CD4-positive, alpha-beta T cell treated with Interleukin-12 subunit alpha and Interleukin-12 subunit beta, for 1 hour (primary cell): ENCODE data around the gene ALPK3.

Experiments used
- DNase-seq: peaks from one replicate; pipeline ENCODE4 v3.0.0-alpha.2; 2020

ALPK3 gene

GRCh38 chr15:84799511-84800187 is 17.5 kb upstream of the ALPK3 start:
- no peak for DNase-seq

- DNase-seq: no peak
Observed at GRCh38 chr15:84800365-84800806, 16.8 kb upstream of the ALPK3 start.

- DNase-seq: no peak
Observed at GRCh38 chr15:84804005-84804900, 12.9 kb upstream of the ALPK3 start.

DNA sequence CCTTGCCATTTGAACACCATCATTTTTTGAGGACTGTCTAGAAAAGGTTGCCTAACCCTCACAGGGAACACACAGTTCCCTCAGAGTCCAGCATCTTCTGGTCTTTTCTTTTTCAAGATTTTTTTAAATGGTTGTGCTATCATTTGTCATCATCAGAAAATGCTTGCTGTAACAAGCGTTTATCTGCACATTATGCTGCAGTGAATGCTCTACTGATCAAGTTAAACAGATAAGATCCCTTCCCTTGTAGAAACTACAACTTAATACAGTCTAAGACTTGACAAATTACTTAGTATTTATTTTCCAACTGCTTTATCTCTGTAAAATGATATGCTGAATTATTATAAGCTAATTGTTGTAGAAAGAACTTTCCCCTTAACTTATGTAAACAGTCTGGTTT is 11.9 kb upstream of the ALPK3 start:
- no peak for DNase-seq

DNA sequence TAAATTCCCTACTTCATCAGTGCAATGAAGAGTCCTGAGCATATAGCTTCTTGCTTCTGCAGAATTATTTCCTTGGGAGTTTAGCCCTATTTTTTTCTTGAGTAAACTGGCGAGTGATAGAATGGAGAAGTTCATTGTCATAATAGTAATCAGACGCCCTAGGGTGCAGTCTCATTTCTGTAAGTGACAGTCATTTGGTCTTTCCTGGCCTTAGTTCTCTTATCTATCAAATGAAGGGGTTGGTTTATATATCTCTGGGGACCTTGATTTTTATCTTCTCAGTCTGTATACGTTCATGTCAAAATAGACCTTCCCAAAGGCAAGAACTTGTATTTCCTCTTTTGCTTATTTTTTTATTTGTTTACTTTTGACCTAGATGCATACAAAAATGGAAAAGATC is 9.9 kb upstream of the ALPK3 start:
- no peak for DNase-seq

GRCh38 chr15:84810073-84810840 is 6.9 kb upstream of the ALPK3 start:
- DNase-seq: no peak

- DNase-seq: no peak
Observed at GRCh38 chr15:84811151-84811550, 6.0 kb upstream of the ALPK3 start.

- DNase-seq: no peak
Observed at GRCh38 chr15:84811828-84812227, 5.3 kb upstream of the ALPK3 start.

DNA sequence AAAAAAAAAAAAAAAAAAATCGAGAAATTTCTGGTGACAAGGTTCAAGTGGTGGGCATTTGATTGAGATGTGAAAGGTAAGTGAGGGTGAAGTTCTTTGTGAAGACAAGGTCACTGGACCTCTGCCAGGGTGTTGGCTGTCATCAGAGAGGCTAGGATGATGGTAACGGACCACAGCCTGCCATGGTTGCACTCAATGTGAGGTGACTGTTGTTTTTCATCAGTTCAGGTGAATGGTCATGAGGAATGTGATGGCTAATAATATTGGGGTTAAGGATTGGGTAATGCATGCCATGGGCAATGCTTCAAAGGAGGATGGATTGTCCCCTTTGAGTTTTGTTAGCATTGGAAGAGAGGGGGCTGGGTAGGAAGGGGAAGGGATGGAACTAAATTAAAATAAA is 4.3 kb upstream of the ALPK3 start:
- no peak for DNase-seq

GRCh38 chr15:84813435-84813834 is 3.7 kb upstream of the ALPK3 start:
- no peak for DNase-seq

DNA sequence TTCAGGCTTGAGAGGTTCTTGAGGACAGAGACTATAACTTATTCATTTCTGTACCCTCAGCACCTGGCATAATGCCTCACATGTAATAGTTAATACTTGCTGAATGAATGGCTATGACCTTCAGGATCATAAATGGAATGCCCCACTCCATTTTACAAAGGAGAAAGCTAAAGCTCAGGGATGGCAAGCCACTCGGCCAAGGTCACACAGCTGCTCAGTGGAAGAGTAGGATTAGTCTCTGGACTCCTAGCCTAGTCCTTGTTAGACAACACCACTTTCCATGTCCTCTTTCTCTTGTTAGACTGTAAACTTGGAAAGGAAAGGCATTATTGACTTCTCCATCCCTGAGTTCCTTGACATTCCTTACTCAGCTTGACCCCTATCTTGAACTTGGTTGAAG is 3.2 kb upstream of the ALPK3 start:
- DNase-seq: no peak

GRCh38 chr15:84814916-84815315 is 2.2 kb upstream of the ALPK3 start:
- no peak for DNase-seq

DNA sequence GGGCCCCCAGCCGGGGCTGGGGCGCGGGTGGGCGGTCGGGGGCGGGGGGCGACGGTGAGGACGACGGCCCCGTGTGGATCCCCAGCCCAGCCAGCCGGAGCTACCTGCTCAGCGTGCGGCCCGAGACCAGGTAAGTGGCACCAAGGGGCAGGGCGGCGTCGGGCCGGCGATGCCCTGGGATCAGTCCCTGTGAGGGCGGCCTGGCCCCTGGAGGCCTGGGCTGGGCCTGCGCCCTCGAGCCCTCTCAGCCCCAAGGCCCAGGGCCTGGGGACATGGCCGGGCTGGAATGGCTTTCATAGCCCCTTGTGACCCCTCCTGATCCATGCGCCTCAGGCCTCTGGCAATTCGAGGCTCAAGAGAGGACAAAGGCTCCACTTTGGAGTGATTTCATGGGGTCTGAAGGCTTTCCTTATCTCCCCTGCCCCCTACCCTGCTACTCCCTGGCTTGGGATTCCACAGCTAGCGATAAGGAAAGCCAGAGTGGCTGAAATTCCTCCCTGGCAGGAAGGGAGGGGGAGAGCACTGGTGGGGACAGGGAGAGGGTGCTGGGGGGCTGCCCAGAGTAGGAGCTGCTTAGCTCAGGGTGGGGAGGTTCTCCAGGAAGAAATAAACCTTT is 418 bp downstream of the ALPK3 start:
- no peak for DNase-seq

GRCh38 chr15:84818261-84819131 is 1.3 kb downstream of the ALPK3 start:
- DNase-seq: no peak

GRCh38 chr15:84819291-84819768 is 2.2 kb downstream of the ALPK3 start:
- no peak for DNase-seq

DNA sequence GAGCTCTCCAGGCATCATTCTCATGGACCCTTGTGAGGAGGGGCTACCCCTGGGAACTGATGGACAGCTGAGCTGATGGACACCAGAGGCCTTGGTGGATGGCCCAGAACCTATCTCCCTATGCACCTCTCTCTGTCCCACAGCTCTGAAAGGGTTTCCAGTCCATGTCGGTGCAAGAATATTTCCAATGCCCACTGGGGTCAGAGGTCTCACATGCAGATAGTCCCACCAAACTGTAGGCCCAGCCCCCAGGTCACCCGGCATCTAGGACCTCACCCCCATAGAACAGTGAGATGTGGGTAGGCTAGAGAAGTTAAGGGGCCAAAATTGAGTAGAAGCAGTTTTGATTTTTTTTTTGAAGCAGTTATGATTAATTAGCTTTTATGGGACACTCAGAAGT is 2.6 kb downstream of the ALPK3 start:
- no peak for DNase-seq

GRCh38 chr15:84821501-84822021 is 4.4 kb downstream of the ALPK3 start:
- DNase-seq: no peak

DNA sequence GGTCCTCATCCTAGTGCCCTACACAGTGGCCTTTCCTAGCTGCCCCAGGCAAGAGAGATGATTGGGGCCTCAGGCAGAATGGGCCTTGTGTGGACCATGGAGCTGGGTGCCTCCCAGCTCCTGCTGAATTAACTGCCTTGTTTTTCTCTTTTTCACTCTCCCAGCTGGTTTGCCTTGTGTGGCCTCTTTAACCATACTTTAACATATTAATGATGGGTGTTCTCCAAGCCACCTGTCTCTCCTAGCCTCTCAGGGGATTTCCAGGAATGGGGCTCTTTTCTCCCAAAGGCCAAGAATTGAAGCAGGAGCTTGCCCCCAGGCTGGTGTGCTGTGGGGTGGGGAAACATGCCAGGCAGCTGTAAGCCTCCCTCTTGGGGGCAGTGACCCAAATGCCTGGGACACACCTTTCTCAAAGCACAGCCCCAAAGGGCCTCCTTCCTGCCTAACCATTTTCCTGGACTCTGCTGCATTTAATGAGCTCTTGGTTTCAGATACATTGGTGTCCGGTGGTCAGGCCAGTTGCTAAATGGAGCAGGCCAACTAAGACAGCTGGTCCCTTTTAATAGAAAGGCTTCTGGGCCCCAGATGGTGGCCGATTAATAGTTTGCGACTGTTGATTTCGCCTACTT is 5.6 kb downstream of the ALPK3 start:
- DNase-seq: no peak

- no peak for DNase-seq
Observed at GRCh38 chr15:84823282-84823878, 6.2 kb downstream of the ALPK3 start.

GRCh38 chr15:84824260-84825007 is 7.3 kb downstream of the ALPK3 start:
- no peak for DNase-seq
